ENCODE results near the gene ABHD2.

GRCh38 chr15:89106200-89106599 lies 17.9 kb downstream of the ABHD2 start:
- TF ChIP-seq CTCF (IDR thresholded peaks at IDR 0.05), result no peak
- TF ChIP-seq POLR2A (IDR thresholded peaks at IDR 0.05), result no peak
